NCI-H2227 treated with DMSO at 0.1 percent for 48 hours (cell line): Measurements from ENCODE around the gene RALY.

Source experiments
- DNase-seq: peaks from one replicate; lab custom pipeline; 2025; lab: John Stamatoyannopoulos, UW

RALY gene

GRCh38 chr20:33986560-33987216, 7.0 kb upstream of the RALY start:
- no peak for DNase-seq

- DNase-seq: no peak
These were observed 3.6 kb upstream of the RALY start for GRCh38 chr20:33990075-33990474.

GRCh38 chr20:33991502-33991901, 2.2 kb upstream of the RALY start:
- no peak for DNase-seq

GRCh38 chr20:33992145-33992922, 1.4 kb upstream of the RALY start:
- no peak for DNase-seq

GRCh38 chr20:33992923-33993575, 662 bp upstream of the RALY start:
- DNase-seq: peak; percentile 99

- peak; percentile 46 for DNase-seq
These were observed 657 bp downstream of the RALY start for GRCh38 chr20:33994222-33994913.

- DNase-seq: no peak
These were observed 1.5 kb downstream of the RALY start for GRCh38 chr20:33995053-33995831.

- no peak for DNase-seq
These were observed 5.4 kb downstream of the RALY start for GRCh38 chr20:33999025-33999649.

- DNase-seq: no peak
These were observed 7.7 kb downstream of the RALY start for GRCh38 chr20:34001378-34001777.

- DNase-seq: no peak
These were observed 10.5 kb downstream of the RALY start for GRCh38 chr20:34004227-34004626.

- no peak for DNase-seq
These were observed 11.2 kb downstream of the RALY start for GRCh38 chr20:34004790-34005457.

GRCh38 chr20:34006619-34007018, 12.9 kb downstream of the RALY start:
- no peak for DNase-seq

GRCh38 chr20:34008477-34008876, 14.8 kb downstream of the RALY start:
- no peak for DNase-seq

GRCh38 chr20:34010405-34010931, 16.8 kb downstream of the RALY start:
- no peak for DNase-seq

- DNase-seq: no peak
These were observed 17.6 kb downstream of the RALY start for GRCh38 chr20:34011275-34011674.

GRCh38 chr20:34012330-34012729, 18.6 kb downstream of the RALY start:
- no peak for DNase-seq

GRCh38 chr20:34012735-34013134, 19.0 kb downstream of the RALY start:
- DNase-seq: no peak

GRCh38 chr20:34013554-34013953, 19.8 kb downstream of the RALY start:
- no peak for DNase-seq

- no peak for DNase-seq
These were observed 21.2 kb downstream of the RALY start for GRCh38 chr20:34014878-34015277.
